Activated CD8-positive, alpha-beta T cell treated with anti-CD3 and anti-CD28 coated beads for 36 hours (primary cell): ENCODE measurements around the gene TNXB. TPM values are rescaled to one million over a fixed set of nuclear protein-coding genes. Genes with fewer than 3 reads are reported as not detected.

Source experiments
- ATAC-seq: fragments of 200-7000 bp; cut with Tn5 transposase; one replicate; pipeline ENCODE4 v1.10.0; 2021; ENCODE audit warnings: mild to moderate bottlenecking, moderate library complexity
- CTCF ChIA-PET: fragments of 350-600 bp; sonication (Branson Sonifier 250); formaldehyde crosslinking; loops from one replicate; lab custom pipeline; 2021; ENCODE audit warnings: antibody characterized with exemption; lab: Charles Lee
- POLR2A ChIA-PET: fragments of 350-600 bp; sonication (Branson Sonifier 250); formaldehyde crosslinking; loops from one replicate; lab custom pipeline; 2021; ENCODE audit warnings: antibody characterized with exemption; lab: Charles Lee
- DNase-seq: peaks from one replicate; pipeline ENCODE4 v3.0.0-alpha.2; 2020
- H3K27ac Mint-ChIP-seq: one replicate; pipeline ENCODE4 v1.8.0; 2021; ENCODE audit warnings: mild to moderate bottlenecking, mixed read lengths
- H3K27me3 Mint-ChIP-seq: one replicate; pipeline ENCODE4 v1.8.0; 2021; ENCODE audit warnings: mixed read lengths
- H3K36me3 Mint-ChIP-seq: one replicate; pipeline ENCODE4 v1.8.0; 2021; ENCODE audit warnings: low read depth, mixed read lengths
- H3K4me1 Mint-ChIP-seq: one replicate; pipeline ENCODE4 v1.8.0; 2021; ENCODE audit warnings: low read depth, mixed read lengths
- H3K4me3 Mint-ChIP-seq: one replicate; pipeline ENCODE4 v1.8.0; 2021; ENCODE audit warnings: mild to moderate bottlenecking, moderate library complexity, mixed read lengths
- H3K9me3 Mint-ChIP-seq: one replicate; pipeline ENCODE4 v1.8.0; 2021; ENCODE audit warnings: mixed read lengths
- CTCF ChIP-seq: fragments of 200-600 bp; IDR thresholded peaks from one replicate; pipeline ENCODE4 v1.8.0; 2022; ENCODE audit warnings: antibody characterized with exemption, mild to moderate bottlenecking
- intact Hi-C: fragments of 100-400 bp; cut with micrococcal nuclease; formaldehyde crosslinking; loops from one replicate; pipeline ENCODE4 v1.10.0; 2022
- total RNA-seq, 2 experiments: library from RNA; stranded (reverse); gene quantifications; one replicate each; pipeline ENCODE4 v1.2.3, GENCODE V29; 2021

TNXB gene, protein sequence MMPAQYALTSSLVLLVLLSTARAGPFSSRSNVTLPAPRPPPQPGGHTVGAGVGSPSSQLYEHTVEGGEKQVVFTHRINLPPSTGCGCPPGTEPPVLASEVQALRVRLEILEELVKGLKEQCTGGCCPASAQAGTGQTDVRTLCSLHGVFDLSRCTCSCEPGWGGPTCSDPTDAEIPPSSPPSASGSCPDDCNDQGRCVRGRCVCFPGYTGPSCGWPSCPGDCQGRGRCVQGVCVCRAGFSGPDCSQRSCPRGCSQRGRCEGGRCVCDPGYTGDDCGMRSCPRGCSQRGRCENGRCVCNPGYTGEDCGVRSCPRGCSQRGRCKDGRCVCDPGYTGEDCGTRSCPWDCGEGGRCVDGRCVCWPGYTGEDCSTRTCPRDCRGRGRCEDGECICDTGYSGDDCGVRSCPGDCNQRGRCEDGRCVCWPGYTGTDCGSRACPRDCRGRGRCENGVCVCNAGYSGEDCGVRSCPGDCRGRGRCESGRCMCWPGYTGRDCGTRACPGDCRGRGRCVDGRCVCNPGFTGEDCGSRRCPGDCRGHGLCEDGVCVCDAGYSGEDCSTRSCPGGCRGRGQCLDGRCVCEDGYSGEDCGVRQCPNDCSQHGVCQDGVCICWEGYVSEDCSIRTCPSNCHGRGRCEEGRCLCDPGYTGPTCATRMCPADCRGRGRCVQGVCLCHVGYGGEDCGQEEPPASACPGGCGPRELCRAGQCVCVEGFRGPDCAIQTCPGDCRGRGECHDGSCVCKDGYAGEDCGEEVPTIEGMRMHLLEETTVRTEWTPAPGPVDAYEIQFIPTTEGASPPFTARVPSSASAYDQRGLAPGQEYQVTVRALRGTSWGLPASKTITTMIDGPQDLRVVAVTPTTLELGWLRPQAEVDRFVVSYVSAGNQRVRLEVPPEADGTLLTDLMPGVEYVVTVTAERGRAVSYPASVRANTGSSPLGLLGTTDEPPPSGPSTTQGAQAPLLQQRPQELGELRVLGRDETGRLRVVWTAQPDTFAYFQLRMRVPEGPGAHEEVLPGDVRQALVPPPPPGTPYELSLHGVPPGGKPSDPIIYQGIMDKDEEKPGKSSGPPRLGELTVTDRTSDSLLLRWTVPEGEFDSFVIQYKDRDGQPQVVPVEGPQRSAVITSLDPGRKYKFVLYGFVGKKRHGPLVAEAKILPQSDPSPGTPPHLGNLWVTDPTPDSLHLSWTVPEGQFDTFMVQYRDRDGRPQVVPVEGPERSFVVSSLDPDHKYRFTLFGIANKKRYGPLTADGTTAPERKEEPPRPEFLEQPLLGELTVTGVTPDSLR (N-terminal part only)
- total RNA-seq: 1 to 10 TPM; 1.8 to 3.7 TPM

DNA sequence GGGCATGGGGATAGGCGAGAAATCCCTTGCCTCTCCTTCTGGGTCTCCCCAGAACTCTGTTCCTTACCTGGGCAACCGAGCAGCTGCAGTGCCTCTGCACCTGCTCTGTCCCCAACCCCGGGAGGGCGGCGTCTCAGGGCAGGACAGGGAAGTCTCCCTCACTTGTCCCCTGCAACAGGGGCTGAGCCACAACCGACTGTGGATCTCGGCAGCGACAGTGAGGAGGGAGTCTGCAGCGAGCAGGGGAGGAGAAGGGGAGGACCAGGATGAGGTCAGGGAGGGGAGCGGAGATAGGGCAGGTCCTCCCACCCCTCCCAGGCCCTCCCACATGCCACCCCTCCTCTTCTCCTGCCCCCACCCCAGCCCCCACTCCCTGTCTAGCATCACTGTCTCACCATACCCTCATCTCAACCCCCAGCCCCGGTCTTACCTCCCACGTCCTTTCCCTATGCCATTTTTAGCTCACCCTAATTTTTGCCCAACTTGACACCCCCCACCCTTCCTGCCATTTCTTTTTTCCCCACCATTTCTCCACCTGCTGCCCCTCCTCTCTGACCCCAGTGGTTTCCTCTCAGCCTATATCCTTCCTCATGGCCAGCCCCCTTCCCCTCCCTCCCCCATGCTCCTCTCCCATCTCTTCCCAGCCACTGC is at the start of gene TNXB:
Gene TNXB (minus strand): TSS at position 225 of the 651 bp plus-strand sequence. CDS start 11,140 bp downstream, outside the sequence.
- POLR2A ChIA-PET: interaction anchor here (1.0 to 1.8 kb wide), 4 partner anchors 8 to 21 kb away, joined by 3 to 6 read pairs (median 3); partner anchors contain the start of gene FKBPL
- H3K36me3 Mint-ChIP-seq: no peaks in the 10 kb centered on the region
- peaks cover 9% of the 10 kb centered on the region for H3K27me3 Mint-ChIP-seq
- H3K4me1 Mint-ChIP-seq: peaks cover 17% of the 10 kb centered on the region
- TF ChIP-seq CTCF: no peak
- no peak within 1 kb of the TSS for H3K27ac Mint-ChIP-seq
- no peak within 1 kb of the TSS for H3K4me3 Mint-ChIP-seq
- CTCF ChIA-PET: interaction anchor here (5.0 kb wide), 1 partner anchor 9 kb away, joined by 25 read pairs; no protein-coding TSS in a partner anchor
- ATAC-seq (peak; percentile 27), DNase-seq (no peak)
- H3K9me3 Mint-ChIP-seq: no peaks in the 10 kb centered on the region
- intact Hi-C loops: no loop called here

GRCh38 chr6:32158052-32158451 is 48.9 kb upstream of the TNXB start:
- ATAC-seq (no peak), DNase-seq (no peak)
- H3K36me3 Mint-ChIP-seq: peaks cover 18% of the 10 kb centered on the region
- no peaks in the 10 kb centered on the region for H3K9me3 Mint-ChIP-seq
- no peak overlapping the region for H3K27ac Mint-ChIP-seq
- TF ChIP-seq CTCF: no peak
- no peak overlapping the region for H3K4me3 Mint-ChIP-seq
- ChIA-PET POLR2A (interaction anchor here (0.6 to 1.1 kb wide), 2 partner anchors 28 to 72 kb away, joined by 3 read pairs; partner anchors contain the start of gene FKBPL), CTCF (interaction anchor here (1.0 to 1.2 kb wide), 4 partner anchors 9 to 627 kb away, joined by 3 to 6 read pairs (median 3); no protein-coding TSS in a partner anchor)
- peaks cover 15% of the 10 kb centered on the region for H3K4me1 Mint-ChIP-seq
- H3K27me3 Mint-ChIP-seq: no peaks in the 10 kb centered on the region
- intact Hi-C loops: loop anchor here (5.0 kb wide), 1 partner anchor 41 kb away; no protein-coding TSS in a partner anchor

- H3K36me3 Mint-ChIP-seq: peaks cover 16% of the 10 kb centered on the region
- H3K4me1 Mint-ChIP-seq: peaks cover 26% of the 10 kb centered on the region
- H3K27me3 Mint-ChIP-seq: no peaks in the 10 kb centered on the region
- intact Hi-C loops: loop anchor here (5.0 kb wide), 1 partner anchor 40 kb away; no protein-coding TSS in a partner anchor
- no peak overlapping the region for H3K4me3 Mint-ChIP-seq
- TF ChIP-seq CTCF: no peak
- H3K9me3 Mint-ChIP-seq: no peaks in the 10 kb centered on the region
- DNase-seq (no peak), ATAC-seq (no peak)
- no peak overlapping the region for H3K27ac Mint-ChIP-seq
- ChIA-PET CTCF (no interaction called here), POLR2A (interaction anchor here (0.5 kb wide), 1 partner anchor 569 kb away, joined by 3 read pairs; no protein-coding TSS in a partner anchor)
Observed at GRCh38 chr6:32156891-32157290, 47.8 kb upstream of the TNXB start.

- H3K9me3 Mint-ChIP-seq: no peaks in the 10 kb centered on the region
- H3K4me1 Mint-ChIP-seq: peaks cover 41% of the 10 kb centered on the region
- ATAC-seq (peak; percentile 65), DNase-seq (peak; percentile 81)
- peak; percentile 70 for TF ChIP-seq CTCF
- CTCF ChIA-PET: interaction anchor here (0.9 to 1.2 kb wide), 8 partner anchors 10 to 107 kb away, joined by 3 to 8 read pairs (median 3); partner anchors contain the start of genes ATF6B and EGFL8
- intact Hi-C loops: loop anchor here (5.0 kb wide), 1 partner anchor 37 kb away; no protein-coding TSS in a partner anchor
- peak overlapping the region; percentile 97 for H3K27ac Mint-ChIP-seq
- POLR2A ChIA-PET: interaction anchor here (0.7 to 0.9 kb wide), 4 partner anchors 11 to 35 kb away, joined by 3 to 4 read pairs (median 4); partner anchors contain the start of gene PBX2
- peaks cover 15% of the 10 kb centered on the region for H3K36me3 Mint-ChIP-seq
- peaks cover 10% of the 10 kb centered on the region for H3K27me3 Mint-ChIP-seq
- peak overlapping the region; percentile 85 for H3K4me3 Mint-ChIP-seq
Observed at GRCh38 chr6:32154514-32155161, 45.5 kb upstream of the TNXB start.
